ENCODE measurements around the gene JDP2. TPM values are rescaled to one million over a fixed set of nuclear protein-coding genes. Genes with fewer than 3 reads are reported as not detected.
A peak's percentile ranks its signal among the peaks of the same experiment; 100 is the strongest.

JDP2 gene
- polyA plus RNA-seq, 6 donors from 2014 or later, result 1.5 to 4.7 (median 3.3) TPM; not detected in 1

GRCh38 chr14:75492832-75493591, 65.2 kb downstream of the JDP2 start:
- H3K27ac Mint-ChIP-seq, result no peak overlapping the region
- H3K4me3 Mint-ChIP-seq, result no peak overlapping the region
- ATAC-seq (ENCODE audit: low read depth in 2 of 2), result no peak

GRCh38 chr14:75493592-75494087, 65.8 kb downstream of the JDP2 start:
- peaks cover 0 to 13% (median 12%) of the 10 kb centered on the region in 3 donors for H3K27me3 Mint-ChIP-seq
- peaks cover 12 to 14% (median 12%) of the 10 kb centered on the region in 3 donors for H3K4me1 Mint-ChIP-seq
- no peak for ATAC-seq (ENCODE audit: low read depth in 2 of 2)
- H3K27ac Mint-ChIP-seq, result no peak overlapping the region
- no peak overlapping the region for H3K4me3 Mint-ChIP-seq
- no peaks in the 10 kb centered on the region for H3K36me3 Mint-ChIP-seq
- DNase-seq, result no peak
- H3K9me3 Mint-ChIP-seq, result no peaks in the 10 kb centered on the region

More at GRCh38 chr14:75492832-75493591, 65.2 kb downstream of the JDP2 start:
- Mint-ChIP-seq H3K36me3 (no peaks in the 10 kb centered on the region), H3K4me1 (peaks cover 13 to 16% (median 14%) of the 10 kb centered on the region in 3 donors), H3K9me3 (no peaks in the 10 kb centered on the region), H3K27me3 (peaks cover 0 to 15% (median 12%) of the 10 kb centered on the region in 3 donors)
- no peak for DNase-seq

- Mint-ChIP-seq H3K9me3 (no peaks in the 10 kb centered on the region), H3K27ac (no peak overlapping the region), H3K36me3 (no peaks in the 10 kb centered on the region), H3K4me3 (no peak overlapping the region), H3K27me3 (peaks cover 0 to 12% (median 10%) of the 10 kb centered on the region in 3 donors), H3K4me1 (peaks cover 9 to 14% (median 10%) of the 10 kb centered on the region in 3 donors)
- no peak for ATAC-seq (ENCODE audit: low read depth in 2 of 2)
- DNase-seq, result no peak
Measured at GRCh38 chr14:75494896-75495295, 67.1 kb downstream of the JDP2 start.

- no peak for ATAC-seq (ENCODE audit: low read depth in 2 of 2)
- H3K4me1 Mint-ChIP-seq, result peaks cover 9 to 14% (median 10%) of the 10 kb centered on the region in 3 donors
- H3K27me3 Mint-ChIP-seq, result peaks cover 0 to 12% (median 10%) of the 10 kb centered on the region in 3 donors
- DNase-seq, result no peak
- no peaks in the 10 kb centered on the region for H3K36me3 Mint-ChIP-seq
- no peak overlapping the region for H3K4me3 Mint-ChIP-seq
- peak overlapping the region in 1 of 6 donors; percentile 53 for H3K27ac Mint-ChIP-seq
- H3K9me3 Mint-ChIP-seq, result no peaks in the 10 kb centered on the region
Measured at GRCh38 chr14:75495399-75495798, 67.6 kb downstream of the JDP2 start.

GRCh38 chr14:75495882-75496281, 68.1 kb downstream of the JDP2 start:
- Mint-ChIP-seq H3K36me3 (no peaks in the 10 kb centered on the region), H3K27ac (peak overlapping the region in 1 of 6 donors; percentile 53), H3K4me1 (peaks cover 9 to 14% (median 10%) of the 10 kb centered on the region in 3 donors), H3K4me3 (no peak overlapping the region), H3K9me3 (no peaks in the 10 kb centered on the region), H3K27me3 (peaks cover 0 to 12% (median 10%) of the 10 kb centered on the region in 3 donors)
- ATAC-seq (ENCODE audit: low read depth in 2 of 2) (no peak), DNase-seq (no peak)

- H3K4me3 Mint-ChIP-seq, result peak overlapping the region in 1 of 8 donors; percentile 31
- no peaks in the 10 kb centered on the region for H3K9me3 Mint-ChIP-seq
- peaks cover 0 to 12% (median 10%) of the 10 kb centered on the region in 3 donors for H3K27me3 Mint-ChIP-seq
- DNase-seq, result no peak
- peaks cover 9 to 14% (median 10%) of the 10 kb centered on the region in 3 donors for H3K4me1 Mint-ChIP-seq
- H3K27ac Mint-ChIP-seq, result peak overlapping the region in 1 of 6 donors; percentile 12
- no peak for ATAC-seq (ENCODE audit: low read depth in 2 of 2)
- no peaks in the 10 kb centered on the region for H3K36me3 Mint-ChIP-seq
Measured at GRCh38 chr14:75496755-75497154, 68.9 kb downstream of the JDP2 start.

- DNase-seq (no peak), ATAC-seq (ENCODE audit: low read depth in 2 of 2) (peak; percentile 50 to 73)
- H3K27ac Mint-ChIP-seq, result peak overlapping the region in 1 of 6 donors; percentile 34
Measured at GRCh38 chr14:75497191-75497590, 69.4 kb downstream of the JDP2 start.

GRCh38 chr14:75497701-75498100, 69.9 kb downstream of the JDP2 start:
- ATAC-seq (ENCODE audit: low read depth in 2 of 2) (no peak), DNase-seq (no peak)
- H3K36me3 Mint-ChIP-seq, result no peaks in the 10 kb centered on the region
- H3K4me1 Mint-ChIP-seq, result peaks cover 9 to 14% (median 10%) of the 10 kb centered on the region in 3 donors
- H3K9me3 Mint-ChIP-seq, result no peaks in the 10 kb centered on the region
- peaks cover 0 to 12% (median 10%) of the 10 kb centered on the region in 3 donors for H3K27me3 Mint-ChIP-seq
- peak overlapping the region in 1 of 6 donors; percentile 34 for H3K27ac Mint-ChIP-seq
- peak overlapping the region in 1 of 8 donors; percentile 10 for H3K4me3 Mint-ChIP-seq

More at GRCh38 chr14:75497191-75497590, 69.4 kb downstream of the JDP2 start:
- Mint-ChIP-seq H3K4me3 (peak overlapping the region in 2 of 8 donors; percentile 10 to 31), H3K9me3 (no peaks in the 10 kb centered on the region), H3K4me1 (peaks cover 9 to 14% (median 10%) of the 10 kb centered on the region in 3 donors), H3K36me3 (no peaks in the 10 kb centered on the region), H3K27me3 (peaks cover 0 to 12% (median 10%) of the 10 kb centered on the region in 3 donors)

- H3K27ac Mint-ChIP-seq, result no peak overlapping the region
- no peaks in the 10 kb centered on the region for H3K36me3 Mint-ChIP-seq
- H3K9me3 Mint-ChIP-seq, result no peaks in the 10 kb centered on the region
- ATAC-seq (ENCODE audit: low read depth in 2 of 2) (no peak), DNase-seq (no peak)
- H3K4me1 Mint-ChIP-seq, result peaks cover 9 to 14% (median 10%) of the 10 kb centered on the region in 3 donors
- H3K4me3 Mint-ChIP-seq, result no peak overlapping the region
- H3K27me3 Mint-ChIP-seq, result peaks cover 0 to 21% (median 12%) of the 10 kb centered on the region in 3 donors
Measured at GRCh38 chr14:75499084-75499875, 71.5 kb downstream of the JDP2 start.

GRCh38 chr14:75501080-75501479, 73.3 kb downstream of the JDP2 start:
- no peak for DNase-seq
- no peak overlapping the region for H3K27ac Mint-ChIP-seq
- no peak for ATAC-seq (ENCODE audit: low read depth in 2 of 2)
- peaks cover 0 to 4% (median 0%) of the 10 kb centered on the region in 7 donors for H3K9me3 Mint-ChIP-seq
- H3K4me1 Mint-ChIP-seq, result peaks cover 9 to 13% (median 10%) of the 10 kb centered on the region in 3 donors
- no peaks in the 10 kb centered on the region for H3K36me3 Mint-ChIP-seq
- H3K4me3 Mint-ChIP-seq, result no peak overlapping the region
- H3K27me3 Mint-ChIP-seq, result peaks cover 0 to 15% (median 6%) of the 10 kb centered on the region in 3 donors

- no peaks in the 10 kb centered on the region for H3K4me1 Mint-ChIP-seq
- H3K36me3 Mint-ChIP-seq, result peaks cover 0 to 8% of the 10 kb centered on the region in 2 donors
- H3K27me3 Mint-ChIP-seq, result peaks cover 0 to 11% (median 0%) of the 10 kb centered on the region in 3 donors
- H3K4me3 Mint-ChIP-seq, result no peak overlapping the region
- H3K27ac Mint-ChIP-seq, result no peak overlapping the region
- ATAC-seq (ENCODE audit: low read depth in 2 of 2), result no peak
- H3K9me3 Mint-ChIP-seq, result peaks cover 0 to 12% (median 4%) of the 10 kb centered on the region in 7 donors
- DNase-seq, result no peak
Measured at GRCh38 chr14:75504411-75504810, 76.6 kb downstream of the JDP2 start.

- Mint-ChIP-seq H3K9me3 (peaks cover 0 to 34% (median 19%) of the 10 kb centered on the region in 7 donors), H3K4me3 (no peak overlapping the region), H3K27ac (no peak overlapping the region), H3K36me3 (peaks cover 0 to 8% of the 10 kb centered on the region in 2 donors), H3K27me3 (peaks cover 0 to 11% (median 0%) of the 10 kb centered on the region in 3 donors), H3K4me1 (no peaks in the 10 kb centered on the region)
- no peak for DNase-seq
- ATAC-seq (ENCODE audit: low read depth in 2 of 2), result no peak
Measured at GRCh38 chr14:75506930-75507329, 79.1 kb downstream of the JDP2 start.

- DNase-seq, result no peak
- Mint-ChIP-seq H3K9me3 (peaks cover 0 to 34% (median 19%) of the 10 kb centered on the region in 7 donors), H3K27me3 (no peaks in the 10 kb centered on the region), H3K4me3 (no peak overlapping the region), H3K4me1 (peaks cover 11 to 16% (median 16%) of the 10 kb centered on the region in 3 donors), H3K36me3 (peaks cover 0 to 8% of the 10 kb centered on the region in 2 donors), H3K27ac (no peak overlapping the region)
- no peak for ATAC-seq (ENCODE audit: low read depth in 2 of 2)
Measured at GRCh38 chr14:75510547-75510946, 82.7 kb downstream of the JDP2 start.

Measured in naive B cell (primary cell).